Ascending aorta (tissue), 2 donors: Measurements from ENCODE around the gene KIF2C. TPM values are rescaled to one million over a fixed set of nuclear protein-coding genes. Genes with fewer than 3 reads are reported as not detected.
A peak's percentile ranks its signal among the peaks of the same experiment; 100 is the strongest.
"Not testable (repeated sequence)": the region's sequence is repeated elsewhere in the genome, so short reads cannot be mapped to it uniquely, and the experiment has no call there.

ENCODE experiments used
- DNase-seq, 2 donors: peaks; one replicate each; pipeline ENCODE4 v3.0.0-alpha.2; 2019; ENCODE audit warnings: low spot score in 2 of 2
- H3K27ac ChIP-seq, 2 donors: fragments of 200-600 bp; sonication (generic); one replicate each; pipeline ENCODE4 v1.5.1; 2016 to 2017; ENCODE audit warnings: mild to moderate bottlenecking in 1 of 2
- H3K27me3 ChIP-seq: fragments of 200-600 bp; sonication (generic); one replicate; pipeline ENCODE4 v1.5.1; 2017
- H3K36me3 ChIP-seq, 2 donors: fragments of 200-600 bp; sonication (generic); one replicate each; pipeline ENCODE4 v1.5.1; 2016
- H3K4me1 ChIP-seq, 2 donors: fragments of 200-600 bp; sonication (generic); one replicate each; pipeline ENCODE4 v1.5.1; 2016 to 2017; ENCODE audit warnings: mild to moderate bottlenecking in 1 of 2
- H3K4me3 ChIP-seq, 2 donors: fragments of 200-600 bp; sonication (generic); one replicate each; pipeline ENCODE4 v1.5.1; 2016 to 2017; ENCODE audit warnings: mild to moderate bottlenecking in 1 of 2
- H3K9me3 ChIP-seq, 2 donors: fragments of 200-600 bp; sonication (generic); one replicate each; pipeline ENCODE4 v1.5.1; 2016
- intact Hi-C: fragments of 100-400 bp; cut with DNase I; formaldehyde crosslinking; loops from one replicate; pipeline ENCODE4 v1.15.1; 2023
- total RNA-seq: library from RNA; depleted of rRNA; stranded (reverse); fragments of >200 nt; gene quantifications from one replicate; pipeline ENCODE4 v1.1.0, GENCODE V29; 2016
- TF ChIP-seq, protein P1 (sequence below), 3 experiments: fragments of 200-600 bp in 2 of 3; fragments of 450-650 bp in 1 of 3; sonication (generic) in 2 of 3; IDR thresholded peaks; one replicate each; pipeline ENCODE4 v1.5.1; 2016 to 2019; ENCODE audit warnings: antibody characterized with exemption in 3 of 3, mild to moderate bottlenecking in 1 of 3, moderate library complexity in 1 of 3

The KIF2C gene
- total RNA-seq, 1 donor from 2014 or later: 0.53 TPM

DNA sequence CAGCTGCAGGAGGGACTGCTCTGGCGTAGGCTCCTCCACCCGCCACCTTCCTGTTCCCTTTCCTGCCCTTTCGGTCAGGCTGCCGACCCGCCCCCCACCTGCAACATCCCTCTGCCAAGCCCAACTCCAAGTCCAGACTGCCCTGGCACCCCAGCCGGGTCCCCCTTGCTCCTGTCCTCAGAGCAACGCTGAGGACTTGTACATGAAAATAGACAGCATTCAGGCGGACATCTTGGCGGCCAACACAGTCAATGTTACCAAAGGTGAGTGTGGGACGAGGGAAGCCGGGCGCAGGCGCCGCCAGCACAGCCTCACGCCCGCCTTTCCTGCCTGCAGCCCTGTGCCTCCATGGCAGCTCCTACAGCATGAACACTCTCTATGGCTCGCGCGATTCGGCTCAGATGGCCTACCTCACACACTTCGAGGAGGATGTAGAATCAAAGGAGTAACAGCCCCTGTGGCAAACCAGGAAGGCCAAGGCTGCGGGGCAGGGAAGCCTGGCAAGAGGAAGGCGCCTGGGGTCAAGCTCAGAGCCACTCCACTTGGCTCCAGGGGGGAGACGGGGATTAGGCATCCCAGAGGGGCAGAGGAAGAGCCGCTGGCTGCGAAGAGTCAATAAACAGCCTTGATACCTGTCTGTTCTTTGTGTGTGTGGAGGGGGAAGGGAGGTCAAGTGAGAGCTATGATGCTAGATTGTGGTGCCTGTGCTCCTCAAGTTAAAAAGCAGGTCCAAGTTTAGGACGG is 14.5 kb upstream of the KIF2C start:
- DNase-seq: no peak

DNA sequence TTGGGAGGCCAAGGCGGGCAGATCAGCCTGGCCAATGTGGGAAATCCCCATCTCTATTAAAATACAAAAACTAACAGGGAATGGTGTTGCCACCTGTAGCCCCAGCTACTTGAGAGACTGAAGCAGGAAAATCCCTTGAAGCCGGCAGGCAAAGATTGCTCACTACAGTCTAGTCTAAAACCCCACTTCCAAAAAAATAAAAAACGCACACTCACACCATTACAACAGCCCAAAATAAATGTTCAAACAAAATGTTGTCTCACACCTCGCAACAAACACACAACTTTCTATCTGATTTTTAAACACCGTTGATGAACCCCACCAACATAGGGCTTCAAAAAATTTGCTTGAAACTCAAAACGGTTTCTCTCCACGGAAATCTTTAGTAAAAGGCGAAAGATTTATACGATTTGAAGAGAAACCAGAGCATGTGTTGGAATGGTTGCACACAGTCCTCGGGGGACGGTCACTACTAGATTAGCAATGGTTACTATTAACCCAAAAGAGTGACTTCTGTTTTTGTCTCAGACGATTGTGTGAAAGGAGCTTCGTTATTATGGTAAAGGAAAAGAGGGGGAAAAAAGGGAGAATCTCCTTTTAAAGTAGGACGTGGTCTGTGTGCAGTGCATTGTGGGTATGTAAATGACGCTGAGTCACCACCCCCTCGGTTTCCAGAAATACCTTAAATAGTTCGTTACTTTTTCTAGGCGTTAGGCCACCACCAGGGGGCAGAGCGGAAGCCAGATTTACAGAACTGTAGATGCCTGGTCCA is 8.7 kb upstream of the KIF2C start, which contains the start of gene RNU5D-1:
RNU5D-1 (minus strand) TSS at position 430 of the 772 bp plus-strand sequence.
- DNase-seq: peak; percentile 81 to 98
- TF ChIP-seq, protein P1, sequence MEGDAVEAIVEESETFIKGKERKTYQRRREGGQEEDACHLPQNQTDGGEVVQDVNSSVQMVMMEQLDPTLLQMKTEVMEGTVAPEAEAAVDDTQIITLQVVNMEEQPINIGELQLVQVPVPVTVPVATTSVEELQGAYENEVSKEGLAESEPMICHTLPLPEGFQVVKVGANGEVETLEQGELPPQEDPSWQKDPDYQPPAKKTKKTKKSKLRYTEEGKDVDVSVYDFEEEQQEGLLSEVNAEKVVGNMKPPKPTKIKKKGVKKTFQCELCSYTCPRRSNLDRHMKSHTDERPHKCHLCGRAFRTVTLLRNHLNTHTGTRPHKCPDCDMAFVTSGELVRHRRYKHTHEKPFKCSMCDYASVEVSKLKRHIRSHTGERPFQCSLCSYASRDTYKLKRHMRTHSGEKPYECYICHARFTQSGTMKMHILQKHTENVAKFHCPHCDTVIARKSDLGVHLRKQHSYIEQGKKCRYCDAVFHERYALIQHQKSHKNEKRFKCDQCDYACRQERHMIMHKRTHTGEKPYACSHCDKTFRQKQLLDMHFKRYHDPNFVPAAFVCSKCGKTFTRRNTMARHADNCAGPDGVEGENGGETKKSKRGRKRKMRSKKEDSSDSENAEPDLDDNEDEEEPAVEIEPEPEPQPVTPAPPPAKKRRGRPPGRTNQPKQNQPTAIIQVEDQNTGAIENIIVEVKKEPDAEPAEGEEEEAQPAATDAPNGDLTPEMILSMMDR (IDR thresholded peaks at IDR 0.05): peak; percentile 70 to 76 (median 72)
- Histone ChIP-seq H3K9me3 (no peaks in the 10 kb centered on the region), H3K4me1 (peaks cover 5 to 15% of the 10 kb centered on the region in 2 donors), H3K36me3 (no peaks in the 10 kb centered on the region), H3K27ac (peak within 1 kb of the TSS; percentile 84 to 92), H3K4me3 (peak within 1 kb of the TSS in 1 of 2 donors; percentile 31), H3K27me3 (no peaks in the 10 kb centered on the region)
- intact Hi-C loops: loop anchor here (1.0 to 5.0 kb wide), 9 partner anchors 8 to 851 kb away; partner anchors contain the start of genes ARMH1, EIF2B3, HECTD3 and KIF2C

More for the DNA sequence above, 14.5 kb upstream of the KIF2C start:
- H3K27me3 ChIP-seq: no peaks in the 10 kb centered on the region
- no peak overlapping the region for H3K27ac ChIP-seq
- TF ChIP-seq, protein P1 (IDR thresholded peaks at IDR 0.05): no peak
- peaks cover 5 to 7% of the 10 kb centered on the region in 2 donors for H3K4me1 ChIP-seq
- H3K4me3 ChIP-seq: no peak overlapping the region
- H3K36me3 ChIP-seq: no peaks in the 10 kb centered on the region
- no peaks in the 10 kb centered on the region for H3K9me3 ChIP-seq
- intact Hi-C loops: no loop called here

DNA sequence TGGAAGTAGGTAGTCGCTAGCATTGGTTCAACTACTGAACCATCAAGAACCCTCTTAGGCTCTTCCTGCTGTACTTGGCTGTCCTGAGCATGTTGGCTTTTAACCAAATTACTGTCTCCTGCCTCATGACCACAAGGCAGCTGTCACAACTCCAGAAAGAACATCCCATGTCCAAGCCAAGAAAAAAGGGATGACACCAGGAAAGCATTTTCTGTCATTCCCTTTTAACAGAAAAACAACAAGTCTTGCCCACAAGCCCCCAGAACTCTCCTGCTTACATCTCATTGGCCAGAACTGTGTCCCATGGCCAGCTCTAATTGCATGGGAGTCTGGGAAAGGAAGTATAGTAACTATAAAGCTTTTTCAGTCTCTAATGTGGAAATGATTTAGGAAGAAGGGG is 6.3 kb upstream of the KIF2C start:
- TF ChIP-seq, protein P1 (IDR thresholded peaks at IDR 0.05): no peak
- Histone ChIP-seq H3K4me3 (no peak overlapping the region), H3K27me3 (no peaks in the 10 kb centered on the region), H3K4me1 (peaks cover 5 to 15% of the 10 kb centered on the region in 2 donors), H3K27ac (no peak overlapping the region), H3K36me3 (no peaks in the 10 kb centered on the region), H3K9me3 (no peaks in the 10 kb centered on the region)
- no peak for DNase-seq
- intact Hi-C loops: loop anchor here (5.0 kb wide), 5 partner anchors 61 to 849 kb away; partner anchors contain the start of genes ARMH1, EIF2B3, HECTD3 and NASP

DNA sequence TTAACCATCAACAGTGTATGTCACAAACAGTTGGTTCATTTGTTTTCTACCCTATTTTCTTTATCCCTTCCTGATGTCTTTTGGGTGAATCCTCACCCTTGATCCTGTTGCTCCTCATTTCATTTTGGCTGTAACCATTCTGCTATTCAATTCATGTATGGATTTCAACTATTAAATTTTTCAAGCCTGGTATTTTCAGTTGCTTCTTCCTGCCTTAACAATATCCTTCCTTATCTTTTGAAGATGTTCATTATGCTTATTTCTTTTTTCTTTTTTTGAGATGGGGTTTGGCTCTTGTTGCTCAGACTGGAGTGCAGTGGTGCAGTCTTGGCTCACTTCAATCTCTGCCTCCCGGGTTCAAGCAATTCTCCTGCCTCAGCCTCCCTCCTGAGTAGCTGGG is 5.9 kb upstream of the KIF2C start:
- Histone ChIP-seq H3K27me3 (no peaks in the 10 kb centered on the region), H3K27ac (no peak overlapping the region)
- intact Hi-C loops: loop anchor here (5.0 kb wide), 5 partner anchors 61 to 849 kb away; partner anchors contain the start of genes ARMH1, EIF2B3, HECTD3 and NASP

DNA sequence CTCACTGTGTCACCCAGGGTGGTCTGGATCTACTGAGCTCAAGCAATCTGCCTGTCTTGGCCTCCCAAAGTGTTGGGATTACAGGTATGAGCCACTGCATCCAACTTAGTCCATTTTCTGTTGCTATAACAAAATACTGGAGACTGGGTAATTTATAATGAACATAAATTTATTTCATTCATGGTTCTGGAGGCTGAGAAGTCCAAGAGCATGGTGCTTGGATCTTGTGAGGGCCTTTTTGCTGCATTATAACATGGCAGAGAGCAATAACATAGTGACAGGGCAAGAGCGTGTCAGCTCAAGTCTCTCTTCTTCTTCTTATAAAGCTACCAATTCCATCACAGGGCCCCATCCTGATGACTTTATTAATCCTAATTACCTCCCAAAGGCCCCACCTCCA is 3.6 kb upstream of the KIF2C start:
- H3K4me1 ChIP-seq: peaks cover 3 to 11% of the 10 kb centered on the region in 2 donors
- no peak overlapping the region for H3K4me3 ChIP-seq
- no peaks in the 10 kb centered on the region for H3K36me3 ChIP-seq
- H3K27ac ChIP-seq: no peak overlapping the region
- intact Hi-C loops: no loop called here
- no peak for DNase-seq
- no peaks in the 10 kb centered on the region for H3K9me3 ChIP-seq
- H3K27me3 ChIP-seq: no peaks in the 10 kb centered on the region
- TF ChIP-seq, protein P1 (IDR thresholded peaks at IDR 0.05): no peak

More for the DNA sequence above, 5.9 kb upstream of the KIF2C start:
- no peak overlapping the region for H3K4me3 ChIP-seq
- H3K36me3 ChIP-seq: no peaks in the 10 kb centered on the region
- no peaks in the 10 kb centered on the region for H3K9me3 ChIP-seq
- DNase-seq: no peak
- TF ChIP-seq, protein P1 (IDR thresholded peaks at IDR 0.05): no peak
- peaks cover 5 to 15% of the 10 kb centered on the region in 2 donors for H3K4me1 ChIP-seq

DNA sequence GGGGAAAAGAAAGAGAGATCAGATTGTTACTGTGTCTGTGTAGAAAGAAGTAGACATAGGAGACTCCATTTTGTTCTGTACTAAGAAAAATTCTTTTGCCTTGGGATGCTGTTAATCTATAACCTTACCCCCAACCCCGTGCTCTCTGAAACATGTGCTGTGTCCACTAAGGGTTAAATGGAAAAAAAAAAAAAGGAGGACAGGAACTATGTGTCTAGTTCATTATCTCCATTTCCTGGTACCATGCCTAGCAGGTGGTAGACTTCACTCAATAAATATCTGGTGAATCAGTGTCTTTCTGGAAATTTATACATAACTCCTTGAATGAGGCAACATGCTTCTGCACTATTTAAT is 707 bp upstream of the KIF2C start:
- H3K4me1 ChIP-seq, DNase-seq, H3K27me3 ChIP-seq, H3K9me3 ChIP-seq, H3K36me3 ChIP-seq: not testable (repeated sequence)
- intact Hi-C loops: loop anchor here (1.0 kb wide), 2 partner anchors 9 to 36 kb away; partner anchors contain the start of gene RPS8
- H3K4me3 ChIP-seq: peak overlapping the region; percentile 53 to 63
- H3K27ac ChIP-seq: peak overlapping the region; percentile 77 to 82
